GM21786 (cell line): Measurements from ENCODE around the gene FAM170B.

Source experiments
- ATAC-seq: cut with Tn5 transposase; IDR thresholded peaks from one replicate; pipeline ENCODE4 v1.9.1; 2021; ENCODE audit not compliant: unreplicated experiment

Gene FAM170B

GRCh38 chr10:49107111-49107886, 26.5 kb downstream of the FAM170B start:
- ATAC-seq = no peak

DNA sequence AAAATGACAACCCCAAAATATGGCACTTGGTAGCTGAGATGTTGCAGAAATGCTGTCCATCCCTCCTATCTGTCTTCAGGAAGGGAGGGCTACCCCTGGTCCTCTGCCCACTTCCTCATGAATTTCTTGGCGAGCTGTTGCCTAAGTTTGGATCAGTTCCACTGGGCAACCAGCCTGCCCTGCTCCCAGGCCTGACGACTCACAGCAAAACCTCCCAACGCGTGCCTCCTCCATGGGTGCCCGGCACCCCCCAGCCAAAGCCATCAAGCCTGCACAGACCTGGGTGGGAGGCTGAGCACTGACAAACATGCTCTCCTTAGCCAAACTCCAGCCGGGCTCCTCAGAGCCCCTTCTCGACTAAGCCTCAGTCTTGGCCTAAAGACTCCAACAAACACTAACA, 27.4 kb downstream of the FAM170B start:
- ATAC-seq = no peak

GRCh38 chr10:49105076-49105475, 28.7 kb downstream of the FAM170B start:
- no peak for ATAC-seq

- ATAC-seq = no peak
These were observed 29.5 kb downstream of the FAM170B start for GRCh38 chr10:49104323-49104722.

DNA sequence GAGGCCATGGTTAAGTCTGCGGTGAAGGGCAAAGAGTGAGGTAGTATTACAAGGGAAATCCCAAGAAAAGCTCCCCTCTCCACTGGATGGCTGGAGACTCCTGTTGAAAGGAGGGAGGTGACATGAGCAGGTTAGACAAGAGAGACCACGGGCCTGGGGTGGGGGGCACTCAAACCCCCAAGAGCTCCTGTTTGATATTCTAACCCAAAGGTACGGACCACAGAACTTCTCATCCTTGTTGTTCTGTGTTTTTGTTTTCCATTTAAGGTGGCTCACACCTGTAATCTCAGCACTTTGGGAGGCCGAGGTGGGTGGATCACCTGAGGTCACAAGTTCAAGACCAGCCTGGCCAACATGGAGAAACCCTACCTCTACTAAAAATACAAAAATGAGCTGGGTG, 30.1 kb downstream of the FAM170B start:
- no peak for ATAC-seq

DNA sequence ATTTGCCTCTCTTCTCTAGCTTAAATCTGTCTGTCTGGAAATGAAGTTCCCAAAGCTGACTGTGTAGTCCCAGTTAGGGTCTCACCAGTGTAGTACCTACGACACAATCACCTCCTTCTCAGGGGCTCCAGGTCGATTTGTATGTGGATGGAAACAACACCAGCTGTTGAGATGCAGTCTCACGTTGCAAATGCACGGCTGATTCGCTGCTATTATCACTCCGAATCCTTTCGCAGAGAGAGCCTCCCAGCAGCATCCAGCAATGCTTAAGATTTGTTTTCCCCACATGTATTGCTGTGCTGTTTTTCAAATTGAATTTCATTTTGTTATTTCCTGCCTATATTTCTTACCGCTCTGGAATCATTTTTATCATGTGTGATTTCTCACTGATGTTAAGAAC, 34.8 kb downstream of the FAM170B start:
- ATAC-seq = no peak

- no peak for ATAC-seq
These were observed 36.9 kb downstream of the FAM170B start for GRCh38 chr10:49096890-49097445.

GRCh38 chr10:49094646-49095045, 39.2 kb downstream of the FAM170B start:
- no peak for ATAC-seq

- no peak for ATAC-seq
These were observed 39.9 kb downstream of the FAM170B start for GRCh38 chr10:49093922-49094321.

DNA sequence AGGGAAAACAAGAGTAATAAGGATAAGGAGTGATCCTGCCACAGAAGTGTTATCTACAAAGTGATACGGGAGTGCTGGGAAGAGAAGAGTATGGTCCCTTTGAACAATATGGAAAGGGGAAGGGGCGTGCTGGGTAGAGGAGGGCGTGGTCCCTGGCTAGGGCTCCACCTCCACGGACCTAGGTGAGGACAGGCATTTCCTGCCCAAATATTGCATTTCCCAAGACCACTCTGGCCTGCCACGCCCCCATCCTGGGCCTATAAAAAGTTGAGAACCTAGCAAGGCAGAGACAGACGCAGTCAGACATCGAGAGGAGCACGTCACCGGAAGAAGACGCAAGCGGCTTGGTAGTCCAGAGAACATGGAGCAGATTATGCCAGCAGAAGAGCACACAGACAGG, 41.3 kb downstream of the FAM170B start:
- ATAC-seq = no peak

DNA sequence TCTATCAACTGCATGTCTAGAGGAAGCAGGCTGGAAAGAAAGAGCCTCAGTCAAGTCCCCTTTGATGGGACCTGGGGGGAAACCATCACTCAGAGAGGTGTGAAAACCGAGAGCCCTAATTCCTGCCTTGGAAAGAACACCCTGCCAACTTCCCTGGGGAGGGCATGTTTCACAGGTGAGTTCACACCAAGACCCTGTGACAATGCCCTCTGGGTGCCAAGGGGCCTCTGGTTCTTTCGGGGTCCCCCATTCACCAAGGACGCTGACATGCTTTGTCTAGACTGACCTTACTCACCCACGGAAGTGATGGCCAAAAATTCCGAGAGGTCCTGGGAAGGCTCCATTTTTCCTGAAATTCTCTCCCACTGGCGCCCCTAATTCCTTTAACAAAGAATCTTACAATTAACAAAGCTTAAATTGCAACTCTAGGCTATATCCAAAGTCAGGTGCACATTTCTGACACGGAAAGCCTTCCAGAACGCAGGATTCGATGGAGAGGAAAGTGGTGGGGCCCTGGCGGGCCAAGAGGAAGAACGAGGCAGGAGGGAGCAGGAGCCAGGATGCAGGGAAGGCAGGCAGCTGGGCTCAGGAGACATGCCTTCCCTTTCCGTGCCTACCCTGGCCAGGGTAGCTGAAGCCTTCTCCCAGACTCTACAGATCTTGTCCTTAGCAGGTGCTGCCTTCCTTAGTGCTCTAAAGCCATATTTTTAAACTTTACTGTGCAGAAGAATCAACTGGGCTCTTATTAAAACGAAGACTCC, 42.2 kb downstream of the FAM170B start:
- no peak for ATAC-seq

- no peak for ATAC-seq
These were observed 43.0 kb downstream of the FAM170B start for GRCh38 chr10:49090696-49091380.

- no peak for ATAC-seq
These were observed 43.6 kb downstream of the FAM170B start for GRCh38 chr10:49090189-49090575.

DNA sequence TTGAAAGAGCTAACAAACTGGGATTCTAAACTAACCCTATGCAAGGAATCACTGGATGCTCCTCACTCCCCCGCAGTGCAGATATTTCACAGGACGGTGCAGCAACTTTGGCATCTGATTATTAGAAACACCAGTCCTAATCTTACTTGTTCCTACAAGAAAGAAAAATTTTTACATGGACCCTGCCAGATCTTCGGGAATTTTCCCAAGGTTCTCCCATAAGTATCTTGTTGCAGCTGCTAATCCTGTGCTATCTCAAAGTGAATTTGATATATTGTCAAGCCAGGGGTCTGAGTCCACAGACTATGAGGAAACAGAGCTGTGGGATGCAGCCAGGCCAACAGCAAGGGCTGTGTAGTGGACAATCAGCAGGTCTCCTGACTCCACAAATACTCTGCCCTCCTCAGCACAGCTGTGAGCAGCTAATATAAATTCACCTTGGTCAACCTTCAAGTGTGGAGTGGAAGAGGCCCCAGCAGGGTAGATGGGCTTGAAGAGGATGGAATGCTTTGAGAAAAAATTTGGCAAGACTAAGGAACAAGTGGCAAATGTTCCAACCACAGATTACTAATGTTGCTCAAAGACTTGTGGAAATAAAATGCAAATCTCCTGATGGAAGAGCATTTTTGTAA, 44.1 kb downstream of the FAM170B start:
- ATAC-seq = no peak

DNA sequence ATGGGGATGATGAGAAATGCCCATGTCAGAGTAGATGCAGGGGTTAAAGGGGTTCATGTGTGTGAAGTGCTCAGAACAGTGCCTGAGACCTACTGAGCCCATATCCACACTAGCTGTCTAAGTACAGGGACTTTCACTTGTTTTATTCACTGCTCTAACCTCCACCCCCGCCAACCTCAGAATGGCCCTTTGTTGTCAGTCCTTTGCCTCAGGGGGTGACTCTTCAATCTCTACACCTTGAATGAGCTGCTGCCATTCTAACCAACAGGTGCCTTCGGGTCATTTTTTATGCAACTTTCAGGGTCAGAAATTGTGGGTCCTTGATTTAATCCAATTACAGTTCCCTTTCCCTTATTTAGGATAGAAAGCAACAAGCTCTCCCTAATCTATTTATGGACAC, 44.7 kb downstream of the FAM170B start:
- no peak for ATAC-seq

- no peak for ATAC-seq
These were observed 46.9 kb downstream of the FAM170B start for GRCh38 chr10:49086889-49087288.

- ATAC-seq = no peak
These were observed 50.6 kb downstream of the FAM170B start for GRCh38 chr10:49083261-49083660.

GRCh38 chr10:49082766-49083165, 51.1 kb downstream of the FAM170B start:
- ATAC-seq = no peak

GRCh38 chr10:49081547-49082275, 52.1 kb downstream of the FAM170B start:
- no peak for ATAC-seq
